H54 (cell line): Measurements from ENCODE around the gene TRPV2.
"Not testable (repeated sequence)": the region's sequence is repeated elsewhere in the genome, so short reads cannot be mapped to it uniquely, and the experiment has no call there.

Experiments
- DNase-seq: peaks from one replicate; pipeline ENCODE4 v3.0.0; 2011; ENCODE audit warnings: low spot score, mixed read lengths; ENCODE audit not compliant: insufficient read length
- FAIRE-seq: peaks from 3 replicates; lab custom pipeline; 2011; peaks lifted over from hg19 to GRCh38; lab: Jason Lieb, UNC
- POLR2A ChIP-seq: IDR thresholded peaks from 2 replicates; pipeline ENCODE4 v1.6.1; 2011; ENCODE audit warnings: low read depth, mild to moderate bottlenecking, low read length

The TRPV2 gene

GRCh38 chr17:16391451-16391850, 23.9 kb upstream of the TRPV2 start:
- TF ChIP-seq POLR2A, result no peak
- FAIRE-seq (no peak), DNase-seq (no peak)

- not testable (repeated sequence) for DNase-seq, FAIRE-seq
Measured at GRCh38 chr17:16392491-16392890, 22.9 kb upstream of the TRPV2 start.

- DNase-seq, FAIRE-seq: not testable (repeated sequence)
Measured at GRCh38 chr17:16395887-16396286, 19.5 kb upstream of the TRPV2 start.

- not testable (repeated sequence) for FAIRE-seq, DNase-seq
Measured at GRCh38 chr17:16396693-16397092, 18.7 kb upstream of the TRPV2 start.

- no peak for DNase-seq
- no peak for TF ChIP-seq POLR2A
- FAIRE-seq, result no peak
Measured at GRCh38 chr17:16398270-16399267, 16.8 kb upstream of the TRPV2 start.

- not testable (repeated sequence) for FAIRE-seq, DNase-seq
Measured at GRCh38 chr17:16403847-16404246, 11.5 kb upstream of the TRPV2 start.

- no peak for DNase-seq
- FAIRE-seq, result no peak
- no peak for TF ChIP-seq POLR2A
Measured at GRCh38 chr17:16406742-16407674, 8.4 kb upstream of the TRPV2 start.

- DNase-seq (no peak), FAIRE-seq (no peak)
- TF ChIP-seq POLR2A, result no peak
Measured at GRCh38 chr17:16407911-16408588, 7.3 kb upstream of the TRPV2 start.

- no peak for FAIRE-seq
- no peak for TF ChIP-seq POLR2A
- no peak for DNase-seq
Measured at GRCh38 chr17:16417399-16417798, 2.0 kb downstream of the TRPV2 start.

GRCh38 chr17:16417896-16418684, 2.7 kb downstream of the TRPV2 start:
- FAIRE-seq, result no peak
- DNase-seq, result no peak
- no peak for TF ChIP-seq POLR2A

GRCh38 chr17:16418685-16419068, 3.3 kb downstream of the TRPV2 start:
- no peak for TF ChIP-seq POLR2A
- no peak for DNase-seq
- FAIRE-seq, result no peak

GRCh38 chr17:16419074-16419928, 3.9 kb downstream of the TRPV2 start:
- TF ChIP-seq POLR2A, result no peak
- FAIRE-seq (peak; percentile 38), DNase-seq (peak; percentile 87)
